Endothelial cell of umbilical vein (primary cell): ENCODE results near the gene STOML3. TPM values are rescaled to one million over a fixed set of nuclear protein-coding genes. Genes with fewer than 3 reads are reported as not detected.

Source experiments
- Bru-seq: library from RNA; stranded (reverse); fragments of 400-500 nt; gene quantifications from one replicate; lab custom pipeline; 2021; lab: Mats Ljungman, UMichigan
- BruChase-seq, 2 experiments: library from RNA; stranded (reverse); fragments of 400-500 nt; gene quantifications; one replicate each; lab custom pipeline; 2021; lab: Mats Ljungman, UMichigan
- BruUV-seq: library from RNA; stranded (reverse); fragments of 400-500 nt; replicated peaks from 2 replicates; lab custom pipeline; 2021; lab: Mats Ljungman, UMichigan
- CTCF ChIA-PET: fragments of 300-600, 350-600 bp; sonication (Branson Sonifier 250); formaldehyde crosslinking; loops from one replicate; lab custom pipeline; 2021; ENCODE audit warnings: antibody characterized with exemption, inconsistent platforms; lab: Charles Lee
- POLR2A ChIA-PET: fragments of 300-600, 350-600 bp; sonication (Branson Sonifier 250); formaldehyde crosslinking; loops from one replicate; lab custom pipeline; 2021; ENCODE audit warnings: antibody characterized with exemption, inconsistent platforms; lab: Charles Lee
- DNase-seq: peaks from one replicate; pipeline ENCODE4 v3.0.0-alpha.2; 2011; ENCODE audit warnings: low read depth, low spot score
- FAIRE-seq: peaks from 2 replicates; lab custom pipeline; 2011; peaks lifted over from hg19 to GRCh38; lab: Jason Lieb, UNC
- H2AFZ ChIP-seq: 2 replicates; pipeline ENCODE4 v1.6.0; 2012; ENCODE audit warnings: low read depth, low read length, control low read depth, inconsistent platforms
- H3K27ac ChIP-seq: 2 replicates; pipeline ENCODE4 v1.5.1; 2011; ENCODE audit warnings: low read depth, mild to moderate bottlenecking, control low read depth, low read length, moderate library complexity; ENCODE audit not compliant: insufficient read depth
- H3K27me3 ChIP-seq, 2 experiments: 2 replicates each; pipeline versions ENCODE4 v1.6.0 to v1.6.1; 2011; ENCODE audit warnings: low read length in 2 of 2, mixed read lengths in 1 of 2; ENCODE audit not compliant: control insufficient read depth in 2 of 2, insufficient read depth in 2 of 2
- H3K36me3 ChIP-seq, 2 experiments: 2 replicates in 1 of 2; 3 replicates in 1 of 2; pipeline ENCODE4 v1.5.1; 2011; ENCODE audit warnings: low read length in 2 of 2, mild to moderate bottlenecking in 1 of 2, moderate library complexity in 1 of 2; ENCODE audit not compliant: control insufficient read depth in 2 of 2, insufficient read depth in 2 of 2; ENCODE audit errors: extremely low read depth in 1 of 2
- H3K4me1 ChIP-seq: 3 replicates; pipeline ENCODE4 v1.5.1; 2011; ENCODE audit warnings: mild to moderate bottlenecking, low read length; ENCODE audit not compliant: control insufficient read depth, insufficient read depth; ENCODE audit errors: extremely low read depth
- H3K4me2 ChIP-seq: 2 replicates; pipeline ENCODE4 v1.6.1; 2011; ENCODE audit warnings: low read length, control low read depth, mixed read lengths; ENCODE audit not compliant: insufficient read depth
- H3K4me3 ChIP-seq, 3 experiments: fragments of 200-600 bp in 1 of 3; sonication (generic), shearing (Covaris generic) in 1 of 3; replicated peaks in 1 of 3; 2 replicates each; pipeline ENCODE4 v1.5.1; 2011 to 2016; ENCODE audit warnings: control low read depth in 3 of 3, low read length in 3 of 3, mild to moderate bottlenecking in 2 of 3, inconsistent platforms in 1 of 3, low read depth in 1 of 3, moderate library complexity in 1 of 3; ENCODE audit not compliant: insufficient read depth in 1 of 3
- H3K79me2 ChIP-seq: 2 replicates; pipeline ENCODE4 v1.6.0; 2012; ENCODE audit warnings: low read length, inconsistent platforms; ENCODE audit not compliant: control insufficient read depth, insufficient read depth
- H3K9ac ChIP-seq: replicated peaks from 2 replicates; pipeline ENCODE3; 2011; ENCODE audit warnings: low read length, control low read depth; ENCODE audit not compliant: insufficient read depth; ENCODE audit errors: extremely low read depth
- H3K9me1 ChIP-seq: replicated peaks from 3 replicates; pipeline ENCODE4 v1.6.0; 2011; ENCODE audit warnings: mild to moderate bottlenecking, low read length; ENCODE audit not compliant: control insufficient read depth, insufficient read depth; ENCODE audit errors: extremely low read depth
- H3K9me3 ChIP-seq: replicated peaks from 2 replicates; pipeline ENCODE4 v1.5.1; 2012; ENCODE audit warnings: low read length, inconsistent platforms; ENCODE audit not compliant: control insufficient read depth, insufficient read depth
- H4K20me1 ChIP-seq: replicated peaks from 2 replicates; pipeline ENCODE3; 2011; ENCODE audit warnings: mild to moderate bottlenecking, low read length; ENCODE audit not compliant: control insufficient read depth, insufficient read depth; ENCODE audit errors: extremely low read depth
- CTCF ChIP-seq, 2 donors: IDR thresholded peaks; 1 replicate in 1 of 2; 2 replicates in 1 of 2; pipeline ENCODE4 v1.5.1; 2011; ENCODE audit warnings: low read length in 2 of 2, mild to moderate bottlenecking in 2 of 2, moderate library complexity in 2 of 2, control low read depth in 1 of 2, inconsistent platforms in 1 of 2, low read depth in 1 of 2; ENCODE audit not compliant: insufficient read depth in 1 of 2; ENCODE audit errors: extremely low read depth in 1 of 2
- GATA2 ChIP-seq: IDR thresholded peaks from 2 replicates; pipeline ENCODE4 v1.7.0; 2011; ENCODE audit warnings: low read depth, mild to moderate bottlenecking, moderate library complexity, mixed read lengths, low read length; ENCODE audit not compliant: insufficient read length, insufficient read depth
- JUN ChIP-seq: IDR thresholded peaks from 2 replicates; pipeline ENCODE4 v1.6.1; 2011; ENCODE audit warnings: borderline replicate concordance, low read depth; ENCODE audit not compliant: insufficient read length, insufficient read depth
- MAX ChIP-seq: IDR thresholded peaks from 2 replicates; pipeline ENCODE4 v1.6.1; 2011; ENCODE audit not compliant: insufficient read depth, insufficient read length
- MYC ChIP-seq: IDR thresholded peaks from one replicate; pipeline ENCODE4 v1.6.1; 2011; ENCODE audit warnings: mild to moderate bottlenecking, low read depth, low read length
- POLR2A ChIP-seq: IDR thresholded peaks from 2 replicates; pipeline ENCODE4 v1.6.1; 2012; ENCODE audit warnings: low read depth, mild to moderate bottlenecking, control low read depth, low read length
- POLR2AphosphoS5 ChIP-seq: IDR thresholded peaks from 2 replicates; pipeline ENCODE4 v1.6.1; 2012; ENCODE audit warnings: low read depth, mild to moderate bottlenecking, control low read depth, low read length, moderate library complexity; ENCODE audit not compliant: insufficient read depth
- dilution Hi-C: fragments of 300-500 bp; cut with MboI; formaldehyde crosslinking; loops from one replicate; pipeline ENCODE4 v1.15.0; 2019; ENCODE audit warnings: low sequenced_read_pairs; ENCODE audit not compliant: extremely low pct_ligation_motif_present
- intact Hi-C: fragments of 100-400 bp; cut with micrococcal nuclease; formaldehyde crosslinking; loops from one replicate; pipeline ENCODE4 v1.10.0; 2022
- long read RNA-seq: library from polyadenylated mRNA; stranded (forward); transcript quantifications from one replicate; pipeline ENCODE4 v2.0.0, GENCODE V29; 2021
- polyA minus RNA-seq, 3 experiments: library from RNA; depleted of rRNA, polyadenylated mRNA; stranded (reverse); fragments of >200 nt; gene quantifications; 1 replicate in 1 of 3; 2 replicates in 2 of 3; pipeline ENCODE4 v1.2.3, GENCODE V29; 2011
- polyA plus RNA-seq, 4 experiments: library from polyadenylated mRNA; depleted of rRNA in 3 of 4; stranded (reverse) in 3 of 4; unstranded in 1 of 4; fragments of >200 nt; gene quantifications; 2 replicates each; pipeline versions ENCODE4 v1.2.1 to v1.2.3, GENCODE V29; 2011 to 2012; ENCODE audit warnings: missing spikeins in 1 of 4
- total RNA-seq: library from RNA; stranded (reverse); gene quantifications from 2 replicates; pipeline ENCODE4 v1.2.3, GENCODE V29; 2021

The STOML3 gene
- total RNA-seq (not detected in 2 replicates), polyA plus RNA-seq (not detected in 2 replicates), polyA minus RNA-seq (not detected in 2 replicates), Bru-seq, nascent RNA (percentile 4 among the genes with signal in this experiment), BruChase-seq, experiment 1, labeled RNA remaining after a 6-hour chase (not detected), BruChase-seq, experiment 2, labeled RNA remaining after a 2-hour chase (percentile 4 among the genes with signal in this experiment)
- not detected in 2 replicates for polyA plus RNA-seq (2011; cell fraction: cytosol; rRNA removed)
- polyA plus RNA-seq (2011; cell fraction: nucleus; rRNA removed), result not detected in 2 replicates
- not detected in 2 replicates for polyA plus RNA-seq (2012)
- polyA minus RNA-seq (2011; cell fraction: cytosol; rRNA and poly(A)+ RNA removed), result not detected
- polyA minus RNA-seq (2011; cell fraction: nucleus; rRNA and poly(A)+ RNA removed), result not detected in 2 replicates
- long read RNA-seq, result 0 reads

- no peak for FAIRE-seq
- no peaks in the 10 kb centered on the region for H3K4me1 ChIP-seq
- no peak within 1 kb of the TSS for H3K4me2 ChIP-seq
- dilution Hi-C loops, result no loop called here
- peak; percentile 7 for DNase-seq
- no peaks in the 10 kb centered on the region for H3K9me3 ChIP-seq
- no peak within 1 kb of the TSS for H3K4me3 ChIP-seq
- no peaks in the 10 kb centered on the region for H3K9me1 ChIP-seq
- H4K20me1 ChIP-seq, result no peaks in the 10 kb centered on the region
- TF ChIP-seq MYC (no peak), JUN (no peak), POLR2A (no peak), GATA2 (no peak), POLR2AphosphoS5 (no peak), MAX (no peak), CTCF (IDR thresholded peaks at IDR 0.05; ENCODE audit: extremely low read depth in 1 of 2, insufficient read depth in 1 of 2, low read depth in 1 of 2, low read length in 2 of 2) (no peak)
- H3K27ac ChIP-seq, result no peak within 1 kb of the TSS
- H3K9ac ChIP-seq, result no peak within 1 kb of the TSS
- no peaks in the 10 kb centered on the region for H3K79me2 ChIP-seq
- peaks cover 0 to 2% of the 10 kb centered on the region in 2 experiments for H3K27me3 ChIP-seq
- intact Hi-C loops, result no loop called here
- CTCF ChIA-PET, result interaction anchor here (0.8 kb wide), 1 partner anchor 27 kb away, joined by 3 read pairs; no protein-coding TSS in a partner anchor
- H2AFZ ChIP-seq, result no peak within 1 kb of the TSS
- no TSS peak for BruUV-seq
- POLR2A ChIA-PET, result no interaction called here
- H3K36me3 ChIP-seq, result no peaks in the 10 kb centered on the region
Measured at GRCh38 chr13:38990693-38991092, at the start of gene STOML3. Gene STOML3, minus strand, starts transcription at chr13:38990831. Its CDS starts 110 bp downstream, at chr13:38990721.
